Endothelial cell of umbilical vein (primary cell): ENCODE measurements around the gene TWF2.

ENCODE experiments used
- CTCF ChIP-seq, 2 donors: IDR thresholded peaks; 1 replicate in 1 of 2; 2 replicates in 1 of 2; pipeline ENCODE4 v1.5.1; 2011; ENCODE audit warnings: low read length in 2 of 2, mild to moderate bottlenecking in 2 of 2, moderate library complexity in 2 of 2, control low read depth in 1 of 2, inconsistent platforms in 1 of 2, low read depth in 1 of 2; ENCODE audit not compliant: insufficient read depth in 1 of 2; ENCODE audit errors: extremely low read depth in 1 of 2
- EZH2 ChIP-seq: IDR thresholded peaks from 2 replicates; pipeline ENCODE4 v1.6.1; 2012; ENCODE audit warnings: borderline replicate concordance, low read depth, mild to moderate bottlenecking, moderate library complexity, low read length, inconsistent platforms; ENCODE audit not compliant: severe bottlenecking
- POLR2A ChIP-seq: IDR thresholded peaks from 2 replicates; pipeline ENCODE4 v1.6.1; 2012; ENCODE audit warnings: low read depth, mild to moderate bottlenecking, control low read depth, low read length
- POLR2AphosphoS5 ChIP-seq: IDR thresholded peaks from 2 replicates; pipeline ENCODE4 v1.6.1; 2012; ENCODE audit warnings: low read depth, mild to moderate bottlenecking, control low read depth, low read length, moderate library complexity; ENCODE audit not compliant: insufficient read depth
- TF ChIP-seq, protein P1 (sequence below): IDR thresholded peaks from 2 replicates; pipeline ENCODE4 v1.6.1; 2011; ENCODE audit not compliant: insufficient read depth, insufficient read length

GRCh38 chr3:52185837-52186236 lies 53.1 kb downstream of the TWF2 start:
- TF ChIP-seq CTCF (IDR thresholded peaks at IDR 0.05; ENCODE audit: extremely low read depth in 1 of 2, insufficient read depth in 1 of 2, low read depth in 1 of 2, low read length in 2 of 2) (no peak), POLR2A (no peak), POLR2AphosphoS5 (no peak), EZH2 (no peak)
- TF ChIP-seq, protein P1, sequence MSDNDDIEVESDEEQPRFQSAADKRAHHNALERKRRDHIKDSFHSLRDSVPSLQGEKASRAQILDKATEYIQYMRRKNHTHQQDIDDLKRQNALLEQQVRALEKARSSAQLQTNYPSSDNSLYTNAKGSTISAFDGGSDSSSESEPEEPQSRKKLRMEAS: no peak
